GM23248 (cell line): ENCODE data around the gene NHLRC3. TPM values are rescaled to one million over a fixed set of nuclear protein-coding genes. Genes with fewer than 3 reads are reported as not detected.

ENCODE experiments used
- DNase-seq: peaks from one replicate; pipeline ENCODE4 v3.0.0-alpha.2; 2015
- H2AFZ ChIP-seq: fragments of 200-600 bp; sonication (generic); 2 replicates; pipeline ENCODE4 v1.6.1; 2016; ENCODE audit warnings: antibody characterized with exemption
- H3F3A ChIP-seq: fragments of 200-600 bp; sonication (generic); 2 replicates; pipeline ENCODE4 v1.6.1; 2016; ENCODE audit warnings: mild to moderate bottlenecking, antibody characterized with exemption, mixed run types; ENCODE audit not compliant: insufficient read depth
- H3K27ac ChIP-seq: fragments of 200-600 bp; sonication (generic); 2 replicates; pipeline ENCODE4 v1.5.1; 2016; ENCODE audit warnings: mild to moderate bottlenecking
- H3K27me3 ChIP-seq: fragments of 200-600 bp; sonication (generic); replicated peaks from 2 replicates; pipeline ENCODE4 v1.6.1; 2016; ENCODE audit warnings: mild to moderate bottlenecking; ENCODE audit not compliant: insufficient read depth
- H3K36me3 ChIP-seq: fragments of 200-600 bp; sonication (generic); 2 replicates; pipeline ENCODE4 v1.6.1; 2016; ENCODE audit warnings: low read depth, mild to moderate bottlenecking
- H3K4me1 ChIP-seq: fragments of 200-600 bp; sonication (generic); 2 replicates; pipeline ENCODE4 v1.6.1; 2016; ENCODE audit warnings: mild to moderate bottlenecking; ENCODE audit not compliant: insufficient read depth
- H3K4me2 ChIP-seq: fragments of 200-600 bp; sonication (generic); one replicate; pipeline ENCODE4 v1.6.1; 2016; ENCODE audit warnings: mild to moderate bottlenecking; ENCODE audit not compliant: unreplicated experiment
- H3K4me3 ChIP-seq: fragments of 200-600 bp; sonication (generic); 2 replicates; pipeline ENCODE4 v1.5.1; 2016; ENCODE audit warnings: mild to moderate bottlenecking
- H3K79me2 ChIP-seq: fragments of 200-600 bp; sonication (generic); 2 replicates; pipeline ENCODE4 v1.6.1; 2016; ENCODE audit warnings: mild to moderate bottlenecking; ENCODE audit not compliant: insufficient read depth
- H3K9ac ChIP-seq: fragments of 200-600 bp; sonication (generic); 2 replicates; pipeline ENCODE4 v1.6.1; 2016; ENCODE audit warnings: mild to moderate bottlenecking
- H3K9me2 ChIP-seq: fragments of 200-600 bp; sonication (generic); 2 replicates; pipeline ENCODE4 v1.6.1; 2016; ENCODE audit warnings: mixed run types, mild to moderate bottlenecking, moderate library complexity; ENCODE audit not compliant: insufficient read depth
- H3K9me3 ChIP-seq: fragments of 200-600 bp; sonication (generic); one replicate; pipeline ENCODE4 v1.6.1; 2017; ENCODE audit warnings: low read depth
- H4K20me1 ChIP-seq: fragments of 200-600 bp; sonication (generic); 2 replicates; pipeline ENCODE4 v1.6.0; 2016; ENCODE audit not compliant: insufficient read depth
- EZH2 ChIP-seq: fragments of 200-600 bp; sonication (generic); IDR thresholded peaks from 2 replicates; pipeline ENCODE4 v1.6.1; 2018; ENCODE audit warnings: antibody characterized with exemption, mild to moderate bottlenecking; ENCODE audit not compliant: insufficient read depth, poor library complexity, severe bottlenecking
- EZH2phosphoT487 ChIP-seq: fragments of 200-600 bp; sonication (generic); IDR thresholded peaks from 2 replicates; pipeline ENCODE4 v1.6.1; 2018; ENCODE audit warnings: antibody characterized with exemption, moderate library complexity, mild to moderate bottlenecking, low read depth; ENCODE audit not compliant: insufficient read depth
- WGBS, 2 experiments: methylation state at CpG; one replicate each; pipeline ENCODE4 v1.1.6; 2015 to 2017; ENCODE audit warnings: low lambda C conversion rate in 2 of 2, low coverage in 1 of 2; ENCODE audit errors: missing lambda C conversion rate in 2 of 2; 5-methylcytosine and 5-hydroxymethylcytosine counted together
- in situ Hi-C: fragments of 300-500 bp; cut with MboI; formaldehyde crosslinking; loops from 2 replicates; pipeline ENCODE4 v1.15.0; 2020
- polyA plus RNA-seq: library from polyadenylated mRNA; unstranded; fragments of >200 nt; fragmentation: Nextera tagmentation; extraction: Ambion mirVana; gene quantifications from 2 replicates; pipeline ENCODE4 v1.2.1, GENCODE V29; 2016
- total RNA-seq: library from RNA; depleted of rRNA; stranded (reverse); fragments of >200 nt; shearing (Covaris generic); gene quantifications from 2 replicates; pipeline ENCODE4 v1.2.3, GENCODE V29; 2014

The NHLRC3 gene
- total and polyA plus RNA-seq, 2 experiments from 2014 or later, result 7.6 to 7.8 TPM

DNA sequence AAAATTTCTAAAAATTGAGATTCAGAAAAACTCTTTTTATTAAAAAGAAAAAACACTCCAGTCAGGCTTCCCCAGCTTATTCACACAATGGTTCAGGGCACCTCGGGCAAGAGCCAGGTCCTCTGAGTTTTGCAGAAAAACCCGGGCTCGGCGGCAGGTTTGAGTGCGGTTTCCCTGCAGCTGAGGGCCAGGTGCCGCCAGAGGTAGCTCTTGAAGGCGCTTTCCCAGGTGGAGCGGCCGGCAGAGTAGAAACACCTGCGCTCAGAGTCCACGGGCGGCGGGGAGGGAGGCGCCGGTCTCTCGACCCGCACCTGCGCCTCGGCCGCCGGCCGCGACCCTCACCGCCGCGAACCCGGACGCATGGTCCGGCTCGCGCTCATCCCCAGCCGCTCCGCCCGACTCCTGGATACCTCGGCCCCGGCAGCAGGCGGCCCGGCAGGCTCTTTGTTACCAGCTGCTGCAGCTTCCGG is 811 bp upstream of the NHLRC3 start:
- peaks cover 63% of the 10 kb centered on the region for H3K79me2 ChIP-seq
- H3K27ac ChIP-seq, result peak overlapping the region; percentile 65
- no peaks in the 10 kb centered on the region for H3K36me3 ChIP-seq
- in situ Hi-C loops, result loop anchor here (25.0 kb wide), 1 partner anchor 575 kb away; the partner anchor contains the start of gene LHFPL6
- H4K20me1 ChIP-seq, result 0 out of 2 replicates have a peak, but pooled peaks cover 4% of the 10 kb centered on the region
- peaks cover 17% of the 10 kb centered on the region for H3K4me1 ChIP-seq
- H3F3A ChIP-seq, result no peaks in the 10 kb centered on the region
- peak overlapping the region; percentile 97 for H3K4me3 ChIP-seq
- no peaks in the 10 kb centered on the region for H3K27me3 ChIP-seq
- peak; percentile 57 for DNase-seq
- no peaks in the 10 kb centered on the region for H3K9me3 ChIP-seq
- H3K9me2 ChIP-seq, result no peaks in the 10 kb centered on the region
- peak overlapping the region; percentile 98 for H3K4me2 ChIP-seq
- peak overlapping the region; percentile 99 for H2AFZ ChIP-seq
- H3K9ac ChIP-seq, result peak overlapping the region; percentile 88
- TF ChIP-seq EZH2phosphoT487 (no peak), EZH2 (no peak)
- WGBS, 2 experiments, result 0 to 1% methylated on average over 9 to 28 of the region's 39 CpGs

DNA sequence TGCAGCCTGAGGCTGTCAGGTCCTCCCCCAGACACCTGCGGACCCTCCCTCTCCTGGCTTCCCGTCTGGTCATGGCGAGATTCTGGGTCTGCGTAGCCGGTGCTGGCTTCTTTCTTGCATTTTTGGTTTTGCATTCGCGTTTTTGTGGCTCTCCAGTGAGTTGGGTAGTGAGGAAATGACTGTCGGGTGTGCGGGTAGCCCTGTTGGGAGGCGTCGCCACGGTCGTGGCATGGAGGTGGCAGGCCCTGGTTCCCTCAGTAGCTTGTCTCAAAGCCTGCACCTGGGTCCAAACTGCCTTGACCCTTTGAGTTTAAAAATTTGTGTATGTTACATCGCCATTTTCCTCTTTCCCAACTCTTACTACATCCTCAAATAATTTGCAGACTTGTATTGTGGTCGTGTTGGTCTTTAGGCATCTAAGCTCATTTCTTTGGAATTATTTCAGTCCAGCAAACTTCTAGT is 344 bp downstream of the NHLRC3 start:
- Histone ChIP-seq H3K27ac (peak overlapping the region; percentile 65), H2AFZ (peak overlapping the region; percentile 99), H3K9me3 (no peaks in the 10 kb centered on the region), H3K36me3 (no peaks in the 10 kb centered on the region), H3K9ac (peak overlapping the region; percentile 88), H3K79me2 (peaks cover 53% of the 10 kb centered on the region), H3K4me1 (peaks cover 17% of the 10 kb centered on the region), H3K9me2 (no peaks in the 10 kb centered on the region), H4K20me1 (0 out of 2 replicates have a peak, but pooled peaks cover 4% of the 10 kb centered on the region), H3K4me2 (peak overlapping the region; percentile 98), H3K4me3 (peak overlapping the region; percentile 97), H3K27me3 (no peaks in the 10 kb centered on the region), H3F3A (no peaks in the 10 kb centered on the region)
- no peak for TF ChIP-seq EZH2
- WGBS, 2 experiments, result 0 to 2% methylated on average over 15 of the region's 15 CpGs
- in situ Hi-C loops, result loop anchor here (25.0 kb wide), 1 partner anchor 574 kb away; the partner anchor contains the start of gene LHFPL6
- DNase-seq, result peak; percentile 58

DNA sequence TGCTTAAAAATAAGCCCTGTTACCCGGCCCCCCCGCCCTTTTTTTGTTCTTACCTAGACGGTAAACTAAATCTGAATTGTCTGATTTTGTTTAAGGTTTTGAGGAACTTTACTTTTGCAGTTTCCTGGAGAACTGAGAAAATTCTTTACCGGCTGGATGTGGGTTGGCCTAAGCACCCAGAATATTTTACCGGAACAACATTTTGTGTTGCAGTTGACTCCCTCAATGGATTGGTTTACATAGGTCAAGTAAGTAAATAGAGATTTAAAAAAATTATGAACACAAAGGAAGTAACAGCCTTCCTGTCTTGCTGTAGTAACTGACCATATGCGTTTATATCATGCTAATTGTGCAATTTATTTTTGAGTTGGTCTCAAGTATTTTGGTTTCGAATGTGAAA is 785 bp downstream of the NHLRC3 start:
- no peak for TF ChIP-seq EZH2phosphoT487
- no peak for TF ChIP-seq EZH2
- H3K9ac ChIP-seq, result peak overlapping the region; percentile 88
- peaks cover 17% of the 10 kb centered on the region for H3K4me1 ChIP-seq
- no peaks in the 10 kb centered on the region for H3K36me3 ChIP-seq
- peak; percentile 7 for DNase-seq
- peak overlapping the region; percentile 99 for H2AFZ ChIP-seq
- H3K27me3 ChIP-seq, result no peaks in the 10 kb centered on the region
- H3K79me2 ChIP-seq, result peaks cover 48% of the 10 kb centered on the region
- peak overlapping the region; percentile 98 for H3K4me2 ChIP-seq
- H3K27ac ChIP-seq, result peak overlapping the region; percentile 65
- in situ Hi-C loops, result loop anchor here (25.0 kb wide), 1 partner anchor 573 kb away; the partner anchor contains the start of gene LHFPL6
- no peaks in the 10 kb centered on the region for H3K9me2 ChIP-seq
- 0 out of 2 replicates have a peak, but pooled peaks cover 4% of the 10 kb centered on the region for H4K20me1 ChIP-seq
- H3K9me3 ChIP-seq, result no peaks in the 10 kb centered on the region
- H3K4me3 ChIP-seq, result peak overlapping the region; percentile 97
- H3F3A ChIP-seq, result no peaks in the 10 kb centered on the region
- WGBS, 2 experiments, result 8 to 12% methylated on average over 7 of the region's 7 CpGs

DNA sequence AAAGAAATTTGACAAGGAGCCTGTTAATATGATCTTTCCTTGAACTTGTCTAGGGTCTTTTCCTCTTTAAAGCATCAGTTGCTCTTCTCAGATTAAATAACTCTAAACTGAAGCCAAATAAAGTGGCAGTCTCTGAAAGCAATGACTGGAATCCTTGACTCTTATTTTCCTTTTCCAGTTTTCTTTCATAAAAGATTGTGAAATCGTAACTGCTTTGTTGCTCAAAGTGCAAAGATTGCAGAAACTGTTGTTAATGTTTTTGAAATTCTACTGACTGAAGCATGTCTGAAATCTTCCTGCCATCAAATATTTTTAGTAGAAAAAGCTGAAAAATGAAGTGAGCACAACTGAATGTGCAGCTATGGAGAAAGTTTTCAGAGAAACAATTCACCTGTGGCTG is 1.9 kb downstream of the NHLRC3 start:
- in situ Hi-C loops, result loop anchor here (25.0 kb wide), 1 partner anchor 572 kb away; the partner anchor contains the start of gene LHFPL6
- Histone ChIP-seq H3K36me3 (no peaks in the 10 kb centered on the region), H2AFZ (peak overlapping the region; percentile 32; the same call in 1 of the 2 replicates), H3F3A (no peaks in the 10 kb centered on the region), H3K9me2 (no peaks in the 10 kb centered on the region), H4K20me1 (0 out of 2 replicates have a peak, but pooled peaks cover 4% of the 10 kb centered on the region), H3K27me3 (no peaks in the 10 kb centered on the region), H3K4me3 (no peak overlapping the region), H3K4me1 (peaks cover 15% of the 10 kb centered on the region), H3K9me3 (no peaks in the 10 kb centered on the region), H3K4me2 (no peak overlapping the region), H3K79me2 (peaks cover 36% of the 10 kb centered on the region), H3K27ac (no peak overlapping the region), H3K9ac (no peak overlapping the region)
- 14 to 17% methylated on average over 1 of the region's 1 CpG for WGBS, 2 experiments
- TF ChIP-seq EZH2 (no peak), EZH2phosphoT487 (no peak)
- peak; percentile 34 for DNase-seq
